Cardiac septum (tissue), 1 donor: ENCODE data around the gene UBE2L5. TPM values are rescaled to one million over a fixed set of nuclear protein-coding genes. Genes with fewer than 3 reads are reported as not detected.

Experiments used
- DNase-seq: peaks from one replicate; pipeline ENCODE4 v3.0.0-alpha.2; 2020; ENCODE audit warnings: low spot score
- intact Hi-C: fragments of 100-400 bp; cut with DNase I; formaldehyde crosslinking; loops from one replicate; pipeline ENCODE4 v1.14.0; 2022
- total RNA-seq: library from RNA; stranded (reverse); fragmentation: NEBNext Ultra II Directional; extraction: Animal tissue kit (Norgen Biotek cat#: 25700); gene quantifications from one replicate; pipeline ENCODE4 v1.2.1, GENCODE V29; 2021
- donor health status: DM: no; HTN: no; CAD: no.

The UBE2L5 gene
- total RNA-seq, 1 donor from 2014 or later: not detected

- intact Hi-C loops: loop anchor here (1.0 to 10.0 kb wide), 7 partner anchors 43 to 339 kb away; partner anchors contain the start of gene USPL1
- DNase-seq: no peak
These were observed 41.6 kb downstream of the UBE2L5 start for GRCh38 chr13:30463787-30464495.

- DNase-seq: peak; percentile 83
- intact Hi-C loops: loop anchor here (1.0 to 10.0 kb wide), 5 partner anchors 44 to 210 kb away; partner anchors contain the start of gene USPL1
These were observed 42.4 kb downstream of the UBE2L5 start for GRCh38 chr13:30464496-30465342.

- intact Hi-C loops: loop anchor here (2.0 to 10.0 kb wide), 2 partner anchors 44 to 210 kb away; no protein-coding TSS in a partner anchor
- DNase-seq: no peak
These were observed 43.0 kb downstream of the UBE2L5 start for GRCh38 chr13:30465343-30465592.

- intact Hi-C loops: loop anchor here (2.0 to 10.0 kb wide), 2 partner anchors 45 to 209 kb away; no protein-coding TSS in a partner anchor
- DNase-seq: peak; percentile 99
These were observed 43.5 kb downstream of the UBE2L5 start, which contains the start of gene HMGB1 for GRCh38 chr13:30465593-30466357. Gene HMGB1, minus strand, starts transcription at chr13:30465936. Its CDS starts 2,256 bp downstream, at chr13:30463680.

- intact Hi-C loops: loop anchor here (10.0 kb wide), 1 partner anchor 208 kb away; no protein-coding TSS in a partner anchor
- DNase-seq: no peak
These were observed 44.0 kb downstream of the UBE2L5 start for GRCh38 chr13:30466358-30466714.

- DNase-seq: no peak
- intact Hi-C loops: loop anchor here (10.0 kb wide), 1 partner anchor 208 kb away; no protein-coding TSS in a partner anchor
These were observed 44.6 kb downstream of the UBE2L5 start for GRCh38 chr13:30466841-30467252.

GRCh38 chr13:30473675-30474074 is 51.4 kb downstream of the UBE2L5 start:
- DNase-seq: no peak
- intact Hi-C loops: loop anchor here (10.0 kb wide), 1 partner anchor 71 kb away; no protein-coding TSS in a partner anchor

- intact Hi-C loops: loop anchor here (10.0 kb wide), 1 partner anchor 67 kb away; no protein-coding TSS in a partner anchor
- DNase-seq: no peak
These were observed 55.3 kb downstream of the UBE2L5 start for GRCh38 chr13:30477346-30478195.

Other genes starting within 250 kb of the UBE2L5 start
- gene KATNAL1, start 114.9 kb upstream of the UBE2L5 start, total RNA-seq: 95.3 TPM
- gene HMGB1, start 43.4 kb downstream of the UBE2L5 start, total RNA-seq: 153 TPM
- 9.8 TPM for gene USPL1, start 195.4 kb downstream of the UBE2L5 start, total RNA-seq